Uterus (tissue), 4 donors: ENCODE data around the gene ADAP1. TPM values are rescaled to one million over a fixed set of nuclear protein-coding genes. Genes with fewer than 3 reads are reported as not detected.

Experiments
- DNase-seq, 2 donors: peaks; one replicate each; pipeline ENCODE4 v3.0.0-alpha.2; 2019 to 2020
- H3K27ac ChIP-seq, 2 donors: fragments of 200-600 bp; sonication (generic); 1 replicate in 1 of 2; 2 replicates in 1 of 2; pipeline ENCODE4 v1.5.1; 2016 to 2018
- H3K27me3 ChIP-seq, 2 donors: fragments of 200-600 bp; sonication (generic); one replicate each; pipeline ENCODE4 v1.5.1; 2018 to 2019; ENCODE audit warnings: control low read depth in 1 of 2
- H3K36me3 ChIP-seq, 2 donors: fragments of 200-600 bp; sonication (generic); one replicate each; pipeline ENCODE4 v1.5.1; 2019; ENCODE audit warnings: control low read depth in 1 of 2
- H3K4me1 ChIP-seq, 2 donors: fragments of 200-600 bp; sonication (generic); one replicate each; pipeline ENCODE4 v1.5.1; 2018 to 2019; ENCODE audit warnings: control low read depth in 1 of 2
- H3K4me3 ChIP-seq, 2 donors: fragments of 200-600 bp; sonication (generic); 1 replicate in 1 of 2; 2 replicates in 1 of 2; pipeline ENCODE4 v1.5.1; 2018 to 2019; ENCODE audit warnings: mild to moderate bottlenecking in 1 of 2
- H3K9me3 ChIP-seq, 2 donors: fragments of 200-600 bp; sonication (generic); one replicate each; pipeline ENCODE4 v1.5.1; 2019; ENCODE audit warnings: control low read depth in 1 of 2
- CTCF ChIP-seq, 4 experiments: fragments of 200-600 bp in 2 of 4; fragments of 450-650 bp in 2 of 4; sonication (generic) in 2 of 4; IDR thresholded peaks; one replicate each; pipeline ENCODE4 v1.5.1; 2016 to 2019; ENCODE audit warnings: antibody characterized with exemption in 4 of 4, mild to moderate bottlenecking in 2 of 4, moderate library complexity in 1 of 4
- POLR2A ChIP-seq, 2 donors: fragments of 450-650 bp; IDR thresholded peaks; one replicate each; pipeline ENCODE4 v1.6.1; 2016; ENCODE audit warnings: antibody characterized with exemption in 2 of 2, mild to moderate bottlenecking in 1 of 2, moderate library complexity in 1 of 2
- intact Hi-C: fragments of 100-400 bp; cut with DNase I; formaldehyde crosslinking; loops from one replicate; pipeline ENCODE4 v1.15.1; 2023; ENCODE audit warnings: low total_unique reads
- total RNA-seq, 4 donors: library from RNA; depleted of rRNA in 3 of 4; stranded (reverse); fragments of >200 nt in 3 of 4; gene quantifications; one replicate each; pipeline versions ENCODE4 v1.1.0 to v1.2.4, GENCODE V29; 2014 to 2023
- donor health status: DM: yes; HTN: yes; CAD: no.

Gene ADAP1
- total RNA-seq, 4 donors from 2014 or later, result 3.2 to 17.4 (median 10.9) TPM

- intact Hi-C loops, result loop anchor here (10.0 kb wide), 1 partner anchor 92 kb away; no protein-coding TSS in a partner anchor
These were observed 78.2 kb downstream of the ADAP1 start, which contains the start of gene GET4 for GRCh38 chr7:876077-876971. GET4 (plus strand) TSS chr7:876554; CDS start chr7:876646, 92 bp downstream.

GRCh38 chr7:875476-876076 is 78.9 kb downstream of the ADAP1 start:
- intact Hi-C loops, result loop anchor here (10.0 kb wide), 1 partner anchor 91 kb away; no protein-coding TSS in a partner anchor
- peak; percentile 43 to 49 for DNase-seq

More at GRCh38 chr7:876077-876971, 78.2 kb downstream of the ADAP1 start, which contains the start of gene GET4:
- Histone ChIP-seq H3K9me3 (no peaks in the 10 kb centered on the region), H3K4me1 (peaks cover 10 to 20% of the 10 kb centered on the region in 2 donors), H3K27ac (peak within 1 kb of the TSS; percentile 87 to 91), H3K36me3 (no peaks in the 10 kb centered on the region), H3K4me3 (peak within 1 kb of the TSS; percentile 73 to 74), H3K27me3 (no peaks in the 10 kb centered on the region)
- DNase-seq, result peak; percentile 96 to 98
- TF ChIP-seq POLR2A (IDR thresholded peaks at IDR 0.05), result peak; percentile 87 to 93
- TF ChIP-seq CTCF (IDR thresholded peaks at IDR 0.05), result peak in 3 of 4 experiments; percentile 43 to 56 (median 45)

GRCh38 chr7:875051-875450 is 79.4 kb downstream of the ADAP1 start:
- Histone ChIP-seq H3K9me3 (no peaks in the 10 kb centered on the region), H3K4me3 (no peak overlapping the region), H3K4me1 (peaks cover 10 to 20% of the 10 kb centered on the region in 2 donors), H3K27ac (peak overlapping the region; percentile 77 to 88), H3K27me3 (no peaks in the 10 kb centered on the region), H3K36me3 (no peaks in the 10 kb centered on the region)
- DNase-seq, result no peak
- TF ChIP-seq POLR2A (IDR thresholded peaks at IDR 0.05) (no peak), CTCF (IDR thresholded peaks at IDR 0.05) (no peak)
- intact Hi-C loops, result loop anchor here (10.0 kb wide), 1 partner anchor 90 kb away; no protein-coding TSS in a partner anchor

More at GRCh38 chr7:875476-876076, 78.9 kb downstream of the ADAP1 start:
- Histone ChIP-seq H3K36me3 (no peaks in the 10 kb centered on the region), H3K27me3 (no peaks in the 10 kb centered on the region), H3K4me1 (peaks cover 10 to 20% of the 10 kb centered on the region in 2 donors), H3K27ac (peak overlapping the region; percentile 77 to 88), H3K9me3 (no peaks in the 10 kb centered on the region), H3K4me3 (peak overlapping the region in 1 of 2 donors; percentile 40)
- no peak for TF ChIP-seq CTCF (IDR thresholded peaks at IDR 0.05)
- TF ChIP-seq POLR2A (IDR thresholded peaks at IDR 0.05), result no peak

GRCh38 chr7:874031-874749 is 80.3 kb downstream of the ADAP1 start:
- no peaks in the 10 kb centered on the region for H3K9me3 ChIP-seq
- intact Hi-C loops, result loop anchor here (10.0 kb wide), 1 partner anchor 89 kb away; no protein-coding TSS in a partner anchor
- peak overlapping the region; percentile 77 to 88 for H3K27ac ChIP-seq
- peaks cover 10 to 20% of the 10 kb centered on the region in 2 donors for H3K4me1 ChIP-seq
- H3K27me3 ChIP-seq, result no peaks in the 10 kb centered on the region
- DNase-seq, result peak in 1 of 2 donors; percentile 51
- no peaks in the 10 kb centered on the region for H3K36me3 ChIP-seq
- no peak overlapping the region for H3K4me3 ChIP-seq
- no peak for TF ChIP-seq CTCF (IDR thresholded peaks at IDR 0.05)
- no peak for TF ChIP-seq POLR2A (IDR thresholded peaks at IDR 0.05)
